Measurements from ENCODE around the gene HDAC9.

DNA sequence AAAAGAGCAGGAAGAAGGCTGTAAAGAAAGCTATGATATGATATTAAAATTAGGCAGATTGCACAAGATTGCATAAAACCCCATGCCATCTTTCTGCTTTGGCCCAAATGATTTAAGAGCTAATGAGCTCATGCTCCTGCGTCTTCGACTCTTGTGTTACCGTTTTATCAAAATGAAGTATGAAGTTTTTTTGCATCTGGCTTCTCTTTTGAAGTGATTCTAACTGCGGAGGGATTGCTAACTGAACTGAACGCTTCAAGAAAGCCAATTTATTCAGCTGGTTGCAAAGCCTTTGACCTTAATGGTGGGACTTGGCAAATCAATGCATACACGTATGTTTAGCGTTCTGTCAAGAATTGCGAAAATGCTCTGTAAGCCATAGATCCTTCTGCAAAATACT is 339.0 kb downstream of the HDAC9 start:
- TF ChIP-seq CTCF (conservative IDR thresholded peaks at IDR 0.05; ENCODE audit: low read length), result no peak
- no peak for TF ChIP-seq EZH2phosphoT487 (IDR thresholded peaks at IDR 0.05; ENCODE audit: borderline replicate concordance)

Measured in Loucy (cell line).